SK-N-SH (cell line): ENCODE results near the gene CCDC78. TPM values are rescaled to one million over a fixed set of nuclear protein-coding genes. Genes with fewer than 3 reads are reported as not detected.

Source experiments
- CHD2 ChIP-seq: fragments of 150-350 bp; IDR thresholded peaks from 2 replicates; pipeline ENCODE4 v1.6.1; 2018; ENCODE audit warnings: low read length; ENCODE audit not compliant: partially characterized antibody
- EP300 ChIP-seq, 2 experiments: IDR thresholded peaks; 2 replicates each; pipeline versions ENCODE4 v1.4.0 to v1.6.1; 2012; ENCODE audit warnings: borderline replicate concordance in 1 of 2, low read depth in 1 of 2, low read length in 1 of 2
- EZH2phosphoT487 ChIP-seq: fragments of 200-600 bp; sonication (generic); IDR thresholded peaks from 2 replicates; pipeline ENCODE4 v1.6.1; 2017; ENCODE audit warnings: low read depth, mixed run types, mild to moderate bottlenecking, antibody characterized with exemption, moderate library complexity, borderline replicate concordance
- GATA2 ChIP-seq: sonication (generic); formaldehyde crosslinking; IDR thresholded peaks from 2 replicates; pipeline ENCODE4 v1.5.0; 2020; ENCODE audit warnings: mild to moderate bottlenecking, missing genetic modification reagents
- JUND ChIP-seq: IDR thresholded peaks from 2 replicates; pipeline ENCODE4 v1.4.0; 2012
- MAX ChIP-seq: IDR thresholded peaks from 2 replicates; pipeline ENCODE4 v1.4.0; 2012; ENCODE audit warnings: low read depth
- MEF2A ChIP-seq: IDR thresholded peaks from 2 replicates; pipeline ENCODE4 v1.4.0; 2012; ENCODE audit warnings: low read depth, borderline replicate concordance
- MXI1 ChIP-seq: IDR thresholded peaks from 2 replicates; pipeline ENCODE4 v1.6.1; 2012; ENCODE audit warnings: mild to moderate bottlenecking, low read depth, low read length, improper control_type of control experiment
- NFIC ChIP-seq: IDR thresholded peaks from 2 replicates; pipeline ENCODE4 v1.4.0; 2012; ENCODE audit warnings: borderline replicate concordance
- NRF1 ChIP-seq: IDR thresholded peaks from 2 replicates; pipeline ENCODE4 v1.6.1; 2012; ENCODE audit warnings: low read depth, mild to moderate bottlenecking, low read length
- PBX3 ChIP-seq: IDR thresholded peaks from 2 replicates; pipeline ENCODE4; 2012
- POLR2AphosphoS5 ChIP-seq: IDR thresholded peaks from 2 replicates; pipeline ENCODE4 v1.6.1; 2012; ENCODE audit warnings: low read depth, low read length
- RAD21 ChIP-seq: IDR thresholded peaks from 2 replicates; pipeline ENCODE4 v1.6.1; 2012; ENCODE audit warnings: mild to moderate bottlenecking, low read length
- RCOR1 ChIP-seq: fragments of 150-350 bp; IDR thresholded peaks from 2 replicates; pipeline ENCODE4 v1.6.1; 2017; ENCODE audit warnings: antibody characterized with exemption, low read length
- RXRA ChIP-seq: IDR thresholded peaks from 2 replicates; pipeline ENCODE4 v1.4.0; 2012; ENCODE audit warnings: low read depth, mild to moderate bottlenecking, borderline replicate concordance
- SIN3A ChIP-seq: IDR thresholded peaks from 2 replicates; pipeline ENCODE4 v1.6.1; 2012; ENCODE audit warnings: low read depth, mild to moderate bottlenecking, low read length, moderate library complexity, borderline replicate concordance
- SMC3 ChIP-seq: IDR thresholded peaks from 2 replicates; pipeline ENCODE4 v1.6.1; 2012; ENCODE audit warnings: low read depth, low read length, improper control_type of control experiment
- YY1 ChIP-seq: IDR thresholded peaks from 2 replicates; pipeline ENCODE4 v1.4.0; 2012; ENCODE audit warnings: low read depth, mild to moderate bottlenecking
- polyA plus RNA-seq, 3 experiments: library from polyadenylated mRNA; depleted of rRNA; stranded (reverse); fragments of >200 nt; gene quantifications; 2 replicates each; pipeline ENCODE4 v1.2.3, GENCODE V29; 2012
- TF ChIP-seq, protein P1 (sequence below): fragments of 200-600 bp; sonication (generic); IDR thresholded peaks from 2 replicates; pipeline ENCODE4 v1.6.1; 2017; ENCODE audit warnings: antibody characterized with exemption, mild to moderate bottlenecking, moderate library complexity
- TF ChIP-seq, protein P2 (sequence below): IDR thresholded peaks from 2 replicates; pipeline ENCODE4 v1.4.0; 2012; ENCODE audit warnings: low read depth, borderline replicate concordance
- TF ChIP-seq, protein P3 (sequence below): IDR thresholded peaks from 2 replicates; pipeline ENCODE4 v1.4.0; 2012; ENCODE audit warnings: low read depth, borderline replicate concordance

CCDC78 gene
- polyA plus RNA-seq, 1 of the 3 experiments (the other 2 are of a cell fraction): 15.4 TPM

DNA sequence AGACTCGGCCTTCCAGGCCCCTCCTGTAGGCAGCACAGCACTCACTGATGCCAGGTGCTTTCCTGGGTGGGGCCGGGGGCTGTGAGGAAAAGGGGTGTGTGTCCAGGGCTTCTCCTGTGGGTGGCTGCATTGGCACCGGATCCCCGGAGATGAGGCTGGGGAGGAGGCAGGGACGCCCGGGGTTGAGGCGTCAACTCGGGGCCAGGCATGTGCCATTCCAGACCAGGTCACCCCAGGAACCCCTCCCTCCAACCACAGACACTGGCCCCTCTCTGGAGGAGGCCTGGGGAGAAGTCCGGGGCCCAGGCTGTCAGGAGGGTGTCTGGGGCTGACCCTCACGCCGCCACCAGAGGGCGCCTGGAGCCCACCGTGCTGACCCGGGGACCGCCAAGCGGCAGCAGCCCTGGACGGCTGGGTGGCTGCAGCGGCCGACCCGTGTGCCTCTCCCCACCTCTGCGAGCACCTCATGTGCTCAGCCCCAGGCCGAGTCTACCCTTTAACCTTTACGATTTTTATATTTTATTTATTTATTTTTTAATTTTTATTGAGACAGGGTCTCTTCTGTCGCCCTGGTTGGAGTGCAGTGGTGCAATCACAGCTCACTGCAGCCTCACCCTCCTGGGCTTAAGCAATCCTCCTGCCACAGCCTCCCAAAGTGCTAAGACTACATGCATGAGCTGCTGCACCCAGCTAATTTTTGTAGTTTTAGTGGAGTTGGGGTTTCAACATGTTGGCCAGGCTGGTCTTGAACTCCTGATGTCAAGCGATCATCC is 14.5 kb downstream of the CCDC78 start (continued):
- TF ChIP-seq MXI1: no peak
- TF ChIP-seq RCOR1: no peak
- no peak for TF ChIP-seq POLR2AphosphoS5
- TF ChIP-seq, protein P1, sequence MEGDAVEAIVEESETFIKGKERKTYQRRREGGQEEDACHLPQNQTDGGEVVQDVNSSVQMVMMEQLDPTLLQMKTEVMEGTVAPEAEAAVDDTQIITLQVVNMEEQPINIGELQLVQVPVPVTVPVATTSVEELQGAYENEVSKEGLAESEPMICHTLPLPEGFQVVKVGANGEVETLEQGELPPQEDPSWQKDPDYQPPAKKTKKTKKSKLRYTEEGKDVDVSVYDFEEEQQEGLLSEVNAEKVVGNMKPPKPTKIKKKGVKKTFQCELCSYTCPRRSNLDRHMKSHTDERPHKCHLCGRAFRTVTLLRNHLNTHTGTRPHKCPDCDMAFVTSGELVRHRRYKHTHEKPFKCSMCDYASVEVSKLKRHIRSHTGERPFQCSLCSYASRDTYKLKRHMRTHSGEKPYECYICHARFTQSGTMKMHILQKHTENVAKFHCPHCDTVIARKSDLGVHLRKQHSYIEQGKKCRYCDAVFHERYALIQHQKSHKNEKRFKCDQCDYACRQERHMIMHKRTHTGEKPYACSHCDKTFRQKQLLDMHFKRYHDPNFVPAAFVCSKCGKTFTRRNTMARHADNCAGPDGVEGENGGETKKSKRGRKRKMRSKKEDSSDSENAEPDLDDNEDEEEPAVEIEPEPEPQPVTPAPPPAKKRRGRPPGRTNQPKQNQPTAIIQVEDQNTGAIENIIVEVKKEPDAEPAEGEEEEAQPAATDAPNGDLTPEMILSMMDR: peak; percentile 77
- TF ChIP-seq JUND: no peak
- no peak for TF ChIP-seq EP300 (IDR thresholded peaks at IDR 0.05; ENCODE audit: borderline replicate concordance in 1 of 2, low read depth in 1 of 2, low read length in 1 of 2)
- TF ChIP-seq MAX: no peak
- TF ChIP-seq NRF1: no peak
- no peak for TF ChIP-seq GATA2 (CRISPR knock-in tag)
- TF ChIP-seq NFIC: no peak
- no peak for TF ChIP-seq MEF2A
- TF ChIP-seq CHD2: no peak
- TF ChIP-seq, protein P2, sequence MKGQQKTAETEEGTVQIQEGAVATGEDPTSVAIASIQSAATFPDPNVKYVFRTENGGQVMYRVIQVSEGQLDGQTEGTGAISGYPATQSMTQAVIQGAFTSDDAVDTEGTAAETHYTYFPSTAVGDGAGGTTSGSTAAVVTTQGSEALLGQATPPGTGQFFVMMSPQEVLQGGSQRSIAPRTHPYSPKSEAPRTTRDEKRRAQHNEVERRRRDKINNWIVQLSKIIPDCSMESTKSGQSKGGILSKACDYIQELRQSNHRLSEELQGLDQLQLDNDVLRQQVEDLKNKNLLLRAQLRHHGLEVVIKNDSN: no peak
- TF ChIP-seq, protein P3, sequence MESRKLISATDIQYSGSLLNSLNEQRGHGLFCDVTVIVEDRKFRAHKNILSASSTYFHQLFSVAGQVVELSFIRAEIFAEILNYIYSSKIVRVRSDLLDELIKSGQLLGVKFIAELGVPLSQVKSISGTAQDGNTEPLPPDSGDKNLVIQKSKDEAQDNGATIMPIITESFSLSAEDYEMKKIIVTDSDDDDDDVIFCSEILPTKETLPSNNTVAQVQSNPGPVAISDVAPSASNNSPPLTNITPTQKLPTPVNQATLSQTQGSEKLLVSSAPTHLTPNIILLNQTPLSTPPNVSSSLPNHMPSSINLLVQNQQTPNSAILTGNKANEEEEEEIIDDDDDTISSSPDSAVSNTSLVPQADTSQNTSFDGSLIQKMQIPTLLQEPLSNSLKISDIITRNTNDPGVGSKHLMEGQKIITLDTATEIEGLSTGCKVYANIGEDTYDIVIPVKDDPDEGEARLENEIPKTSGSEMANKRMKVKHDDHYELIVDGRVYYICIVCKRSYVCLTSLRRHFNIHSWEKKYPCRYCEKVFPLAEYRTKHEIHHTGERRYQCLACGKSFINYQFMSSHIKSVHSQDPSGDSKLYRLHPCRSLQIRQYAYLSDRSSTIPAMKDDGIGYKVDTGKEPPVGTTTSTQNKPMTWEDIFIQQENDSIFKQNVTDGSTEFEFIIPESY: no peak
- no peak for TF ChIP-seq EZH2phosphoT487
- peak; percentile 61; the same call in 1 of the 2 replicates for TF ChIP-seq SIN3A
- peak; percentile 82 for TF ChIP-seq SMC3
- TF ChIP-seq YY1: no peak
- no peak for TF ChIP-seq PBX3
- TF ChIP-seq RXRA: no peak
- peak; percentile 89 for TF ChIP-seq RAD21
